Activated CD8-positive, alpha-beta memory T cell treated with anti-CD3 and anti-CD28 coated beads for 4 hours (primary cell): ENCODE data around the gene TNRC18.
"Not testable (repeated sequence)": the region's sequence is repeated elsewhere in the genome, so short reads cannot be mapped to it uniquely, and the experiment has no call there.

Experiments
- DNase-seq, 2 donors: peaks; one replicate each; pipeline ENCODE4 v3.0.0-alpha.2; 2020; ENCODE audit warnings: low read depth in 2 of 2

The TNRC18 gene

DNA sequence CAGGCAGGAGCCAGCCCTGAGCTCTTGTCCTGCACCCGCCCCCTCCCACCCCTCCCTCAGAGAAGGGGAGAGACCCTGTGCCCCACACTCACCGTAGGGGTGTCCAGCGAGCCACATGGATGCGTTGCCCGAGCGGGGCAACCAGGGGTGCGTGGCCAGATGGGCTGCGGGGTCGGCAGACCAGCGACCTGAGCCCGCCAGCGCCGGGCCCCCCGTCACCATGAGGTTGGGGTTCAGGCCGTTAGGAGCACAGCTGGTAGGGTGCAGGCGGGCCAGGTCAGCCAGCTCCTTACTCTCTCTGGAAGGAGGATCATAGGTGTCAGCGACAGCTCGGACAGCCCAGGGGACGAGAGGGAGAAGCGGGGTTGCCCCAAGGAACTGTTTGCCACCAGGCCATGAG lies 46.4 kb downstream of the TNRC18 start:
- no peak for DNase-seq

DNA sequence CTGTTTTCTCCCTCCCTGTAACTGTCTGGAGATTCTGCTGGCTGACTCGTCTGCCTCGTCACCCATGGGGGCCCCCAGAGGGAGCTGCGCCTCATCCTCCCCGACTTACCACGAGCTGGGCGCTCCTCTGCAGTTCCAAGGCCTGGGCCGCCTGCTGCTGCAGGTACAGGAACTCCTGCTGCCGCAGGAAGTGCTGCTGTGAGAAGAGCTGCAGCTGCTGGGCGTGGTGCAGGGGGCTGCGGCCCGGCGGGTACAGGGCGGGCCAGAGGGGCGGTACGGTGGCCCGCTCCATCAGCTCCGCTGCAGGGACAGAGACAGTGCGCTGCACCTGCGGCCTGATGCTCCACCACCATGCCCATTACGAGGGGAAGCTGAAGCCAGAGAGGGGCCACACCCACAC lies 47.7 kb downstream of the TNRC18 start:
- DNase-seq: no peak

DNA sequence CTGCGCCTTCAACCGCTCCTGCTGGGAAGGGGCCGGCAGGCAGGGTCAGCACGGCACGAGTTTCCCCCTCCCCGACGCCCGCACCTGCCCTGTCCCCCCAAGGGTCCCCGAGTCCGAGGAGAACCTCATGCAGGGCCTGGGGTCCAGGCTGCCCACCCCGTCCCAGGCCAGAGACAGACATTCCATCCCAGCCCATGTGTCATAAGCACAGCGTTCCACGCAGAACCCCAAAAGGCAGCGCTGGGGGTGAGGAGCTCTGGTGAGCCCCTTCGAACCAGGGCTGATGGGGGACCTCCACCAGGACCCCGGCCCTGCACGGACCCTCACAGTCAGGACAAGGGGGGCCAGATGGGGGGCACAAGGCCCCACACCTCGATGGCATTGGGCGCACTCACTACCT lies 49.2 kb downstream of the TNRC18 start:
- no peak for DNase-seq

DNA sequence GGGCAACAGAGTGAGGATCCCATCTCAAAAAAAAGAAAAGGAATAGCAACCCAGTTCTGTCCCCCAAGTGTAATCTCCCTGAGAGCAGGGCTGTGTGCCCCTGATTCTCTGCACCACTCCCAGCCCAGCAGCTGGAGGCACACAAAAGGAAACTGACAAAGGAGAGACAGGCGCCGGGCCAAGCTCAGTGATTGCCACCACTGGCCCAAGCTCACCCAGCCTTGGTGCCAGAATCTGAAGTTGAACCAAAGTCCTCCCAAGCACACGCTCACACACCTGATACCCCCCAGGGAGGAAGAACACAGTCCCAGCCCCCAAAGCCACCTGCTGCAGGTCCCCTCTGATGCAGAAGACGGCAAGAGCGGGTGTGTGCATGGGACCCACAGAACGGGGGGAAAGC lies 50.3 kb downstream of the TNRC18 start:
- no peak for DNase-seq

DNA sequence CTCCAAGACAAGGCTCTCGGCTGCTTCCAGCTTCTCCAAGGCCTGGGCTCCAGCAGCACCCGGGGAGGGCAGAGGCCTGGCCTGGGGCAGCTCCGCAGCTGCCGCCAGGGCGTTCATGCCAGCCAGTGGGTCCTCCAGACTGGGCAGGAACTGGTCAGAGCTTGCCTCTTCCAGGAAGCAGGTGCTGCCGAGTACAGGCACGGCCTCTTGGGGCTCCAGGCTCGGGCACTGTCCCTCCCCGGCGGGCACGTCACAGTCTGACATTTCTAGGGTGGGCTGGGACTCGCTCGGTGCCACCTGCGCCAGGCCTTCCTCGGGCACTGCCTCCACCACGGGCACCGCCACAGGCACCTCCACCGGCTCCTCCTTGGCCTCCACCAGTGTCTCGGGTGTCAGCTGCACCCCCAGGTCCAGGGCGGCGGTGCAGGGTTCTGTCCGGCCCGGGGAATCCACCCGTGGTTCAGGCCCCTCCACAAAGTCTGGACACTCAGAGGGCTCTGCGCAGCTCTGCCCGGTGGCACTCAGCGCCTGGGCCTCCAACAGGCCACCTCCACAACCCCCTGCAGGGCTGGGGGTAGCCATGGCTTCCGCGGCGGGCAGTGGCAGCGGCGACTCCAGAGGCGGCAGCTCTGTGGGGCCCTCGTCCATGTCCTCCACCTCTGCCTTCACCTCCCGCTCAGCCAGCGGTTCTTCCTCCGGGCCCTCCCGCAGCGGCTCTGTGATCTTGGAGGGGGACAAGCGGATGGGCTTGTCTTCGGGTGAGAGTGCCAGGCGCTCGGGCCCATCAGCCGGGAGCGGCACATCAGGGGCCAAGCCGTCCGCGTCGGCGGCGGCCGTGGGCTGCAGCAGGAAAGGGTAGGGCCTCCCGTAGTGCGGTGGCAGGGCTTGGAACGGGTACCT lies 52.9 kb downstream of the TNRC18 start:
- no peak for DNase-seq

DNA sequence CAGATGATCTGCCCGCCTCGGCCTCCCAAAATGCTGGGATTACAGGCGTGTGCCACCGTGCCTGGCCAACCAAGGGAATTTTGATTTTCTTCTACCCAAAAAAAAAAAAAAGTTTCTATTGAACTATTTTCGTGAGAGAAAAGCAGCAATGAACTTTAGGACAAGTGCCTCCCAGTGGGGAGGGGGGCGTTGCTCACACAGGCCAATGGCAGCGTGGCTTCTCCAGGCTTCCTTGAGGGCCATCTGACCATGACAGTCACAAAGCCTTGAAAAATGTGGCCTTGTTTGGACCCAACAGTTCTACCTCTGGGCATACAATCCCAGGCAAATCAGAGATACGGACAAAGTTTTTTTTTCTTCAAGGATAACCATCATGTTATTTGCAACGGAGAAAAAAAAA lies 56.0 kb downstream of the TNRC18 start:
- no peak for DNase-seq

DNA sequence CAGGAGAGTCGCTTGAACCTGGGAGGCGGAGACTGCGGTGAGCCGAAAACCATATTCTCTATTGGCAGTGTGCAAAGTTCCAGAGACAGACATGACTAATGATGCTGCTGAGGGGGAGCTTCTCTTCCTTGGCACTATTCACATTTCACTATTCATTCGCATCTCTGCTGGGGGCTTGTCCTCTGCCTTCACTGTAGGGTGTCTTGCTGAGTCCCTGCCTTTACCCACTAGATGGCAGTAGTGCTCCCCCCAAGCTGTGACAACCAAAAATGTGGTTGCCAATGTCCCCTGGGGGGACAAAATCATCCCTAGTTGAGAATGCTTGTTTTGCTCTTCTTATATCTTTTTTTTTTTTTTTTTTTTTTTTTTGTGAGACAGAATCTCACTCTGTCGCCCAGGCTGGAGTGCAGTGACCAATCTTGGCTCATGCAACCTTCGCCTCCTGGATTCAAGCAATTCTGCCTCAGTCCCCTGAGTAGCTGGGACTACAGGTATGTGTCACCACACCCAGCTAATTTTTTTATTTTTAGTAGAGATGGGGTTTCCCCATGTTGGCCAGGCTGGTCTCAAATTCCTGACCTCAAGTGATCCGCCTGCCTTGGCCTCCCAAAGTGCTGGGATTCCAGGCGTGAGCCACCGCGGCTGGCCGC lies 57.5 kb downstream of the TNRC18 start:
- peak; percentile 33 to 45 for DNase-seq

DNA sequence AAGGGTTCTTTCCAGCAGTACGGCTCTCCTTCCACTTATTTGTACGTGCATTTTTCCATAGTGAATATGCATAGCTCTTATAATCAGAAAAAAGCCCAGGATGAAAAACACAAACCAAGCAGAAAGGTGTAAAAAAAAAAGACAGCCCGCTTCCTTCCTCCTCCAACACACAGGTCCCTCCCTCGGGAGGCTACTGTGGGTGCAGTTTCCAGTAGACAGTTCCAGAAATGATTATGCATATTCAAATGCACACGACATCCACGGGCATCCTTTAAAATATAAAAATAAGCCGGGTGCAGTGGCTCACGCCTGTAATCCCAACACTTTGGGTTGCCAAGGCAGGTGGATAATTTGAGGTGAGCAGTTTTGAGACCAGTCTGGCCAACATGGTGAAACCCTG lies 59.9 kb downstream of the TNRC18 start:
- DNase-seq: no peak

DNA sequence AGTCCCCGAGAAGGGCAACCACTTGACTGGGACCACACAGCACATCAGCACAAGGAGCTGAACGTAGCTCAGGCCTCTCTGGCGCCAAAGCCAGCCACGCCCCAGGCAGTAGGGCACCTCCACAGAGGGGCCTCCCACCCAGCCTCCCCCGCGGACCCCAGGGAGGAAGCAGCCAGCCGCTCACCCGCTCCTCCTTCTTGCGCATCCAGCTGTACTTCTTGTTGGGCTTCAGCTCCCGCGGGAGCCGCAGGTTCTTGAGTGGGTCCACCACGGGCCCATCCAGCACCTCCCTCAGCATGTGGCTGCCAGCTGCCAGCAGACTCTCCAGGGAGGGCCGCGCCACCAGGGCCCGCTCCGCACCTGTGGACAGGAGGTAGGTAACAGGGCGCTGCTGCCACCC lies 61.2 kb downstream of the TNRC18 start:
- no peak for DNase-seq

DNA sequence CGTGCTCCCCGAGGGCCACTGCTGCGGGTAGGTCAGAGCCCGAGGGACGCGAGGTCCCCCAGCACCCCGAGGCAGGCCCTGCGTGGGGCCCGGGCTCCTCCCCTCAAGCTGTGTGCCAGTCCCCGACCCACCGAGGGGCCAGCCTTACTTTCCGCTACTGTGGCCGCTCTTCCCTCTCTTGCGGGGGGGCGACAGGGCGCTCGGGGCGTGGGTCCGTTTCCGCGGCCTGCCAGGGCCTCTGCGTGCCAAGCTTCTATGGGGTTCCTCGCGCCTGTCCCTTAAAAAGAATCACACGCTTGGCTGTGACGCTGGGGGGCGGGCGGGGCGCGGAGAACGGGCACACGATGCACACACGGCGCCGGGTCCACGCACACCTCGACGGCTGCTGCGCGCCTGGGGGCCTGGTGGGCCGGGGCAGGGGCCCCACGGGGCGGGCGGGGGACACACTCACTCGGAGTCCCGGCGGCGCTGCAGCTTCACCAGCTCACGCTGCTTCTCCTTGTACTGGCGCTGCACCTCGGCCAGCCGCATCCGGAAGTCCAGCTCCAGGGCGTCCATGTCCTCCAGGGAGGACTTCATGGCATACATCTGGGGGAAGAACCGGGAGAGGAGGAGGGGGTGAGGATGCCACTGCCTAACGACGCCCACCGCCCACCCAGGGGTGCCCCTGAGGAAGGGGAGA lies 62.0 kb downstream of the TNRC18 start:
- no peak for DNase-seq

DNA sequence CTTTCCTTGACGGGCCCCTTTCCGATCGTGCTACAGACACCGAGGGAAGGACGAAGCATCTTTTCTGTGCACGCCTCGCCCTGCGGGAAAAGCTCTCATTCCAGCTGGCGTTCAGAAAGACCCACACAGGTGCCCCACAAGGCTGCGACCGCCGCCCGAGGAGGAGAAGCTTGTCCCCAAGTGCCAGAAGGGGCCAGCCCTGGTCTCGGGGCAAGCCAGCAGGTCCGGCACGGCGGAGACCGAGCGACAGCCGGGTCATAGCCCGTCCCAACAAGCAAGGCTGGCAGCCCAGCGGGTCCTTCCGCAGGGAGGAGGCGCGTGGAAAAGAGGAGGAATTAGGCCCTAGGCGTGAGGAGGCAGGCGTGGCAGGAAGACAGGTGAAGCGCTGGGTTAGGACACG lies 62.7 kb downstream of the TNRC18 start:
- DNase-seq: no peak

DNA sequence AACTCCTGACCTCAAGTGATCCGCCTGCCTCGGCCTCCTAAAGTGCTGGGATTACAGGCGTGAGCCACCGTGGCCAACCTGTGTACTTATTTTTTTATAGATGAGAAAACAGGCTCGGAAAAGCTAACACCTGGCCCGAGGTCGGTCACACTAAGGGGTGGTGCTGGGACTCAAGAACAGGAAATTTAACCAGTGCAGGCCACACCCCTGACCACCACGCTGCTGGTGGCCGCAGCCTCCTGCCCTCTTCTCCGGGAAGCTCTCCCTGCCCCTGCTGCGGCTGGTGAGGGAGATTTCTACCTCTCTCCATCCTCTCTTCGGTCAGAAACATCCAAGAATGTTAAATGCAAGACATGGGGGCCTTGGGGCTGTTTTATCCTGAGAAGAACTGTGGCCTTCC lies 63.2 kb downstream of the TNRC18 start:
- DNase-seq: no peak

DNA sequence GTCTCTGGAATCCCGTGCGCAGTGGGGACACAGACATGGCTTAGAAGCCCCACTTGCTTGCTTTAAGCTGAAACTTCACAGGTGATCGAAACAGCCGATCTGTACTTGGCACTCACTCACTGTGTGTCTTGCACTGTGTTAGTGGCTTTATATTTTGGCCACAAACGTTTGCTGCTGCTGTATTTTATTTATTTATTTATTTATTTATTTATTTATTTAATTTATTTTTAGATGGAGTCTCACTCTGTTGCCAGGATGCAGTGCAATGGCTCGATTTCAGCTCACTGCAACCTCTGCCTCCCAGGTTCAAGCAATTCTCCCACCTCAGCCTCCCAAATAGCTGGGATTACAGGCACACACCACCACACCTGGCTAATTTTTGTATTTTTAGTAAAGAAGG lies 63.6 kb downstream of the TNRC18 start:
- DNase-seq: not testable (repeated sequence)

DNA sequence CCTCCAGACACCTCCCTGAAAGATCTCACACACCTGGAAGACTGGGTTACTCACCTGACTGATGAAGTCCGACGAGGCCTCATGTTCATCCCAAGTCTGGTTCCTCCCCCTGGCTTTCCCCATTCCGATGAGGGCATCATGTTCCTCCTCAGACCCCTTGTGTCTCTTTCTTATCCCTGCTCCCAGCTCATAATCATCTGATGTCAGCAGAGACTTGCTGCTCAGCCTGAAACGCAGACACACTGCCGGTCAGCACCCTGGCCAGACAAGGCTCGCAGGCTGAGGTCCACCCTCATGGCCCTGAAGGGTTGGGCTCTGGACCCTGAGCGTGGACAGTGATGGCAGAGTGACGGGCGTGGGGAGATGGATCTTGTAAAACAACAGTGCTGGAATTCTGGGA lies 64.3 kb downstream of the TNRC18 start:
- no peak for DNase-seq

DNA sequence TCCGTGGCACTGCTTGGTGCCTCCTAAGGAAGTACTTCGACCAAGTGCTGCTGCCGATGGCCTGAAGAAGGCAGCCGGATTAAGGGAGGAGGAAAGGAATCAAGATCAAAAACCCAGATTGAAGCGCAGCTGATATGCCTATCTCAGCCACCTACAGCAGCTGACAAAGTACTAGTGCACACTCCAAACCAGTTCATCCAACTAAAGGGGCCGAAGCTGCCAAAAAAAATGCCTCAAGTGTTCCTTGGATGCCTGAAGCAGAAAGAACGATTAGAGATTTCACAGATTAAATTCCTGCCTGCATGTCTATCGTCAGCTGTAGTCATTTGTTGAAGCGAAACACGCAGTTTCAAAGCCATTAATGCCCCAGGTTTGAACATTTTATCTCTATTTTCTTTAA lies 65.7 kb downstream of the TNRC18 start:
- no peak for DNase-seq

DNA sequence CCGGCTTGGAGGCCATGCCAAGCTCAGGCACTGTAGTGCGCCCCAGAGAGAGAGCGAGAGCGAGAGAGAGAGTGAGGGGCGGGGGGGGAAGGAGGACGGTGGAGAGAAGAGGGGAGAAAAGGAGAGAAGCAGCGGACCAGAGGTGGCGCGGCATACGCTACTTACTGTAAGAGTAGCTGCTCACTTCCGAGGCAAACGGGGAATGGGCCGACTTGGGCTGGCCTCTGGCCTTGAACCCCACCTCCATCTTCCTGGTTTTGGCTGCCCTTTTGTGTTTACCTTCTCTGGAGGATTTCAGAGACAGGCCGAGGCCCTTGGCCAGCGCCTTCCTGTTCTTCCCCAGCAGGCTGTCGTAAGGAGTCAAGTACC lies 66.9 kb downstream of the TNRC18 start:
- DNase-seq: no peak

DNA sequence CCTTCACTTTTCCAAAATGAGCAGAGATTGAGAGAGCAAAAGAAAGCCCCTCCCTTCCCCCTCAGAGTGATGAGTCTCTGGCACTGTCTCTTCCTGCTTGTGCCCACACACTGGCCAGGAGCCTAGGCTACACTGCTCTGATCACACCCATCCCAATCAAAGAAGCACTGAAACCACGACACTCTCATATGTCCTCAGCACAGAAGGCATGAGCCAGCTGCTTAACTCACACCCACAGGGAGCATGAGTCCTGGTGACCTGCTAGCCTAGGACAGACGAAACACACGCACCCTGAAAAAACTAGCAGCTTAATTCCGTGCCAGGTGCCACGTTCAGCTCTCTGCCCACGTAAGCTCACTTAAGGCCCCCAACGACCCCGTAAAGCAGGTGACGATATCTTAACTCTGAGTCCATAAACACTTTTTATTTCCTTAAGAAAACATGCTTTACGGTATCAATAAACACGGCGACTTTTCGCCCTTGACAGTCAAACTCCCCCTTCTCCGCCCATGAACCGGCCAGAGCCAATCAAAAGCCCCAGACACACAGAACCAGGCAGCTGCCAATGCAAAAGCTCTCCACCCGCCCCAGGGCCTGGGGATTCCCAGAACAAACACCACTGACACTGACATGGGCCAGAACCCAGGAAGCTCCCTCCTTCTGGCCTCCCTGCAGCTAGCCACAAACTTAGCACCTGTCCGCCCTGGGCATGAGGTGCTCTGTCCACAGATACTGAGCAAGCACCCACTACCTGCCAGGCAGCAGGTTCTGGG lies 69.0 kb downstream of the TNRC18 start:
- no peak for DNase-seq

DNA sequence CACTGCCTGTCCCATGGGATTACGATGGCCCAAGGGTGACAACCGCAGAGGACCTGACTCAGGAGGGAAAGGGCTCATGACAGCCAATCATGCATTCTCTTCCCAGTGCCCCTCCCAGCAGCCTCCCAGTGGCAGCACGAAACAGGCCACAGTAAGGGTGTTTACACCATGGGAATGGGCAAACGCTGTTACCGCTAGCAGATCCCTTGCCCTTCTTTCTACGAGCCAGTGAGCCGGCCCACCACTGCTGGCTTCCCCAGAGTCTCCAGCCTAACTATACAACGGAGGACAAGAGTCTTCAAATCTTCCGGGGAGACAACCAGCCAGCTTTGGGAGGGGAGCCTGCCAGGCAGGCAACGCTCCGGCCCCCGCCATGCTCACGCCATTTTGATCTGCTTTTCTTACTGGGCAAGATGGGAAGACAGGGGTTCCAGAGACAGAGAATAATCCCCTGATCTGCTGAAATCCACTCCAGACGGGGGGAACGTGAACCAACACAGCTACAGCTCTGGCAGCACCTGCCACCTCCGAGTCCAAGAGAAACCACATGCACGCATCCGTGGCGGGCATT lies 71.1 kb downstream of the TNRC18 start:
- no peak for DNase-seq

DNA sequence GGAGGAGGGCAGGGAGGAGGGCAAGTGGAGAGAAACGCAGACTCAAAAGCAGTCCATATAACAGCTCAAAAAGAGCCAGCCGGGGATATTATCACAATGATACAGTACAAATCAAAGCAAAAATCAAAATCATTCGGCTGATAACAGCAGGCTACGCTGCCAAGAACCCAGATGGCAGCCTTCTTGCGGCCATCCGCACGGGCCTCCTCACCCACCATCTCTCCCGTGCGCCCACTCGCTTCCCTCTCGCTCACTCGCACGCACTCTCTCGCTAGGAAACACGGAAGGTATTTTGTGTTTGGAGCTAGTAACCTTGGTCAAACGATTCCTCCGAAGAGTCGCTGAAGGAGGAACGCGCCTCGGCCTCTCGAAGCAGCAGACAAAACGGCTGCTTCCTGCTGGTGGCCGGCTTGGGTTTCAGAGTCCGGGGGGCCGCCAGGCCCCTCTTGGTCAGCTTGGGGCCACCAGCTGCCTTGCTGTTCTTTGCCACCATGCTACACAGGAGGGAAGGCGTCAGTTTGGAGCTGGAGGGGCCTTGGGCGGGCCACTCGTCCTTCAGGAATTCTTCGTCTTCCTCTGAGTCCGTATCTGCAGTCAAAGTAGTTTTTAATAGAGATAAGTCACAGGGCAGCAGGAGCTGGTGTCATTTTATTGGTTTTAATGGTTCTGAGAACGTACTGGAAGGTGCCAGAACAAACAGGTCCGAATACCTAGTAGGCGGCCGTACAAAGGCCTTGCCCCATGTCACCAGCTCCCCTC lies 71.9 kb downstream of the TNRC18 start:
- no peak for DNase-seq

DNA sequence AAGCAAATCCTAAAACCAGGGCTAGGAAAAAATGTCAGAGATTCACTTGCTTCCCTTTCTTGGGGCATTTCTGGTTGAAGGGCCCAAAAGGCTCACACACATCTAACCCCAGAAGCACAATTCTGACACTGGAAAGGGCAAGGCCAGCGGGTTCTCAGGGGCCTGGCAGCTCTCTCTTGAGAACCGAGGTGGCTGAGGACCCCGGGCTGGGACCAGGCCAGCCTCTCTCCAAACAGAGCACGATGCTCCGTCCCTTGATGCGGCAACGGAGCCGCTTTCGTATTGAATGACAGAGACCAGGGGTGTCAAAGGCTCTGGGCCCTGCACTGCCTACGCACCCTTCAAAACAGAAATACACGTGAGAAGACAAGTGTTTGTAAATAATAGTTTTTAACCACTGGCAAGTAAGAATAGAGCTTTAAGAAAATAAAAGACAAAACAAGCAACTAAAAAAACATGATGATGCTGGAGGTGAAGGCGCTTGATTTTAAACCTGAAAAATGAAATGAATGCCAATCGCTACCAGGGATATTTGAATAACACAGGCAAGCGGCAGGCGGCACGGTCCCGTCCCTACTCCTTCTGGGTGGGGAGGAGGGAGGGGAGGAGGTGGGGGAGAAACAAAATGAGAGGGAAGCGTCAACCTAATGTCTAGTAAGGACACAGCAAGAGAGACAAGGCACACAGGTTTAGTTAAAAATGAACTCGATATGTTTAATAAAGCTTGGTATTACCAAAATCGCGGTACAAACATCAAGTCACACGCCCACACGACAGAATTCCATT lies 72.8 kb downstream of the TNRC18 start:
- DNase-seq: no peak

DNA sequence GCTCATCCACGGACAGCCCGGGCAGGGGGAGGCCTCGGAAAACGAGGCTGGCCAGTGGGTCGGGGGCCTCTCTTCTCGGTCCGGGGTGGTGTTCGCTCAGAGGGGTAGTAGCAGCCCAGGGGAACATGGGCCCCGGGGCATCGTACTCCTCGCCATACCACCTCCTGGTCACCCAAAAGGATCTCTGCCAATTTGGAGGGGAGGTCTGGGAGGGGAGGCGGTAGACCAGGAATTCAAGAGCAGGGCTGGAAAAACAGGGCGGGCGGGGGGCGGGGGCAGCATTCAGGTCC lies 73.5 kb downstream of the TNRC18 start:
- no peak for DNase-seq
